ENCODE measurements around the gene WHRN.

Gene WHRN

DNA sequence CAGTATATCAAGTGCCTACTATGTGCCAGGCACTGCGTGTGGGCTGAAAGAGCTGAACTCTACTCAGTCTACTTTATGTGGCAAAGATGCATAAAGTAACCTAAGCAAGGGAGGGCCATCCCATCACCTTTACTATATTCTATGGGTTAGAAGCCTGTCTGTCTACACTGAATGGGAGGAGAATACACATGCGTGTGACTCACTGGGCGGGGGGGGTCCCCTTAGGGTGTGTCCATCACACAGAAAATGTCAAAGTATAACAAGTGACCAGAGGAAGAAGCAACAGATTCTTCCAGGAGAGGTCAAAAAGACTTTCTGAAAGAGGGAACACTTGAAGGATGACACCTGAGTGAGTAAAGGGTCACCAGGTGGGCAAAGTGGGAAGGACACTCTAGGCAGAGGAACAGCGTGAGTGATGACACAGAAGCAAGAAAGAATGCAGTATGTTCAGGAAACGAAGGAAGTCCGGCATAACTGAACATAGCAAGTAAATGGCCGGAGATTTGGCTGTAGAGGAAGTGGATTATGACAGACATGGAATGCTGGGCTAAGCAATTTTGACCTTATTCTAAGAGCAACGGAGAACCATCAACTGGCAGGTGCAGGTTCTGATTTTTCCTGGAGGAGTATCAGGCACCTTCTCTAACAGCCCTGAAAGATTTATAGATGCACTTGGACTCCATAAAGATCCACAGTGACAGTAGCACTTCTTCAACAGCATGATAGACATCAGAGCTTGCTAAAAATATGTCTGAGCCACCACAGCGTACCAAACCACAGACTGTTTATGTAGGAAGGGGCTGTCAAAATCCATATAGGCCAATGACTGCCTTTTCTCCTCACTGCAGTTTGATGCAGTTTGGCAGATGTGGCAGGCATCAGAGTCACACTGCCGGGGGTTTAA lies 8.0 kb upstream of the WHRN start:
- DNase-seq, result no peak

DNA sequence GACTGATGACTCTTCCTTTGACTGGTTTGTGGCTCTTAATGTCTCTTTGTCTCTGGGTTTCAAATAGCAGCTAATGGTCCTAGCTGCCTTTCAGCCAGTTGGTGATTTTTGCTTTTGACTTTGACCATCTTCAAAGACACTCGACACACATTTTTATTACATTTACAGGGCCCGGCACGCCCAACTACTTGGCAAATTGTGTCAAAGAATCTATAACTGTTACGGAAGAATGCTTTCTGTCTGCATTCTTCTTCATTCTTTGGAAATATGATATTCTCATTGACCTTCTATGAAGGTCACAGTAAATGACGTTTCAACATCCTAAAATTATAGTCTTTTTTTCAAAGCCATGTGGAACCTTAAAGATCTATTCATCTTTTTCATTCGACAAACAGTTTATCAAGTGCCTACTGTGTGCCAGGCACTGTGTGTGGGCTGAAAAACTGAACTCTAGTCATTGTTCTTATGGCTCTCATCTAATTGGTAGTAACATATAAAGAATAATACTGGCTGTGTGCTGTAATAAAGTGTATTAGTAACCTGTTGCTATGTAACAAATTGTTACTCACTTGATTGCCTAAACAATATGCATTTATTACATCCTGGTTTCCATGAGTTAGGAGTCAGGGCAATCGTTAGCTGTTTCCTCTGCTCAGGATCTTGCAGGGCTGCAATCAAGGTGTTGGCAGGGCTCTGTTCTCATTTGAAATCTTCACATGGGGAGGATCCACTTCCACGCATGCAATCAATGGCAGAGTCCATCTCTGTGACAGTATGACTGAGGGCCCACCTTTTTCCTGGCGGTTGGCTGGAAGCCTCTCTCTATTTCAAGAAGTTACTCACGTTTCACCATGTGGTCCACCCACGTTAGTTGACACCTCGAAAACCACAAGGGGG lies 7.0 kb upstream of the WHRN start:
- DNase-seq, result no peak

DNA sequence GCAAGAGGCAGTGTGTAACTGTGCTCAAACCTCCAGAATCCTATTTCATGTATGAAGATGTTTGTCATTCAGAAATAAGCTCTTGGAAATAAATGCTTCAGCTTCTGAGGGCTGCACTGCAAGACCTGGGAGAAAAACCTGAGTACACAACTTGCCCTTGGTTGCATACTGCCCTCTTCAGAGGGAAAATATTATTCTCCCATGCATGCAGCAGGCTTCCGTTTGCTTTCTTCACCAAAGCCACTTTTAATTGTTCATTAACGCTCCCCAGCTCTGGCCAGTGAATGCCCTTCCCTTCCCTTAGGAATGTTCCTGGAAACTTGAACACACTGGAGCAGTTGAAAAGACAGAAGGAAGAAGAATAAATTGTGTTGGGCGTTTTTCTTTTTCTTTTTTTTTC lies 2.5 kb upstream of the WHRN start:
- DNase-seq, result peak; percentile 62

DNA sequence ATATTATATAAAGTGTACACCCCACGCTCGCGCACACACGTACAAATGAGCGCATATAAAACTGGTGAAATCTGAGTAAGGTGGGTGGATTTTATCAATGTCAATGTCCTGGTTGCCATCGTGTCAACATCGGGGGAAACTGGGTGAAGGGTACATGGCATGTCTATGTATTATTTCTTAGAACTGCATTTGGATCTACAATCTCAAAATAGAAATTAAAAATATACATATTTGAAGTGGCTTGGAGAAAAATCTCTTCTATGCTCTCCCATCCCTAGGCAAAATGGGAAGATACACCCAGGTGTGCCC lies 763 bp upstream of the WHRN start:
- no peak for DNase-seq

DNA sequence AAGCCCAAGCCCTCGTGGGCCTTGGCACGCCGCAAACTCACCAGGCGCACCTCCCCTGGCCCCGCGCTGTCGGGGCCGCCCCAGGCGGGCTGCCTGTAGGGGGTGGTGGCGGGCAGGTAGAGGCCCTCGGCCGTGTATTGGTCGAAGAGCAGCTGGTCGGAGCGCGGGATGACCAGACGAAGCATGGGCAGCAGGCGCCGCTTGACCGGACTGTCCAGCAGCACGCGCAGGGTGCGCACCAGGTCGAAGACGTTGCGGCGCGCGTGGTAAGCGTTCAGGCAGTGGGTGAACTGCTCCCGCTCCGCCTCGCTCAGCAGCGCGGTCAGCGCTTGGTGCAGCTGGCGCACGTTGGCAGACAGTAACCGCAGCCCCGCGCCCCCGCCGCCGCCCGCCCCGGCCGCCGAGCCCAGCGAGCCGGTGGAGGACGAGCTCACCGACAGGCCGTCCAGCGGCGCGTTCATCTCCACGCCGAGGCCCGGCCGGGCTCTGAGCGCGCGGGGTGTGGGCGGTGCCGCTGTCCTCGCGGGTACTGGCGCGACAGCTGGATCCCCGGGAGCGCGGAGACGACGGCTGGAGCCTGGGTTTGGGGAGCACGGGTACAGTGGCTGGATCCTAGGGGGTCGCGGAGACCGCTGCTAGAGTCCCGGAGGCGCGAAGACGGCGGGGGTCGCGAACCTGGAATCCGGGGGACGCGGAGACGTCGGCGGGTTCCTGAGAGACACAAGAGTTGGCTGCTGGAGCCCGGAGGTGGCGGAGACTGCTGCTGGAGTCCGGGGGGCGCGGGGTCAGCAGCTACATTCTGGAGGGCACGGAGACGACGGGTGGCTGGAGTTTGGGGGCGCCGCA lies 709 bp downstream of the WHRN start:
- DNase-seq, result peak; percentile 48

DNA sequence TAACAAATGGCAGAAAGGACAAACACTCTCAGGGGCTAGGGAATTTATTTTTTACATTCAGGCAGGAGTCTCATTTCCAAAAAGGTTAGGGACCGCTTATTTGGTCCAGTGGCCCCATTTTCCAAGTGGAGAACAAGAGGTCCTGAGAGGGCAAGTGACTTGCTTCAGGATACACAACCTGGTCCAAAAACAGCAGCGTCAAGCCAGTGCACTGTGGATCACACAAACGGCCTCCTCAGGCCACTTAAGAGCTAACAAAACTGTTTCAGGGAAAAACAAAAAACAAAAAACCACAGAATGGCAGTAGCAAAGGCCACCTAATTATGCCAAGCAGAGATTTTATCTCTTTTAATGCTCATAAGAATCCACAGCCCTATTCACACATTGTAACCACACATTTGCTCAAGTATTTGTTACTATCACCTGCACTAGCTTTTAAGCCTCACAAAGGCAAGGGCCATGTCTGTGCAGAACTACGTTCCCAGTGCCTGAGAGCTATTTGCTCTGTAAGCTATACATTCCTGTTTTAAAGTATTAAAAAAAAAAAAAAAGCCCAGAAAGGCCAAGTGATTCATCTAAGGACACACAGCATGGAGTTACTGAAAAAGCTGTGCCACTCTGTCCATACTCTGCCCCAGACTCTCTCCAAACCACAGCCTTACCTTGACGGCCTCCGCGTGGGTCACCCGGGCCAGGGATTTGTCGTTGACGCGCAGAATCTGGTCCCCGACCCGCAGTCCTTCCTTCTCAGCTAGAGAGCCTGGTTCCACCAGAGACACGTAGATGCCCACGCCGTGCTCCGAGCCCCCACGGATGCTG lies 1.5 kb downstream of the WHRN start:
- peak; percentile 39 for DNase-seq

DNA sequence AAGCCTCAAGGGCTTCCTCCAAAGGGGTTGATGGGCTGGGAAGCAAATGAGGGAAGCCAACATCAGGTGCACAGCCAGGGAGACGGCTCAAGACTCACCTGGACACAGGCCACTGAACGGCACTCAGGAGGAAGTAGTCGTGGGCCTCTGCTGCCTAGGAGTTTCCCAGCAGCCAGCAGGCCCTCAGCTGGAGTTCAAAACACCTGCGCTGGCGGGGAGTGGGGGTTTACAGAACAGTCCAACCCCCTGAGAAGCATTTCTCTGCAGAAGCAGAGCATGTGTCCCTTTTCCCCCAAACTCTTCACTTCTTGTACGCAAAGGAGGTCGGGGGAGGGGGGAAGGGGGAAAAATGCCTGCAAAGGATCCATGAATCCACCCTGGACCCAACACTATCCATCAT lies 2.3 kb downstream of the WHRN start:
- DNase-seq, result no peak

DNA sequence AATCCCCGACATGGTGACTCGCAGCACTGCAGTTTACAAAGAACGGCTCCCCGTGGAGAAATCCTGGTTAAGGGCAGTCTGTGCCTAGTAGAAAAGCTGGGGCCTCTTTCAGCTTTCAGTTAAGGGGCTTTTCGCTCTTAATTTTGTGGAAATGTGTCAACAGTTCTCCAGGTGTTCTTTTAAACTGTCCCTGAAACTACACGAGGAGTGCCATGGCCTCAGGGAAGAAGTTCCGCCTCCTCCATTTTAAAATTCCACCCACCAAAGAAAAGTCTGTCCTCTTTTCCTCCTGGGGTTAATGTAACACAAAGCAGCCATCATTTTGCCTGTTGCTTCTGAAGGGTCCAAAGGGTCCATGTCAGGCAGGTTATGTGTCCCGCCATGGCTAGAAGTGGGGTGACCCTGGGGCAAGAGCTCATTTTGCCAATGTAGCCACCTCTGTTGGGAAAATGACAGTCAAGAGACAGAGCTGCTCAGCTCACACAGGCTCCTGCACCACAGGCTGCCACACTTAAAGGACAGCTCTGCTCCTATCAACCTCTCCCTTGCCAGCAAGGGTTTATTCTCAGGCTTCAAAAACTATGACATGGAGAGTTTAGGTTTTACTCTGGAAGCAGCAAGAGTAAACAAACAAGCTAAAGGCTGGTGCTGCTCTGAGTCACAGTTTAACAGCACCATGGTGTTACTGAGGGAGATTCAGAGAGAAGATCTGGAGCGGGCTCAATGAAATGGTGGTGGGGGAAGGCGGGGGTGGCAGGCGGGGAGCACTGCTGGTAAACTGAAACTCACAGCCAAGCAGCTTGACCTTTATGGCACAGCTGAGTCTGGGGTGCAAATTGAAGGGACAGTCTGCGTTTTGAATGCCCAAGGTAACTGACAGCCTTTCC lies 3.2 kb downstream of the WHRN start:
- DNase-seq, result no peak

DNA sequence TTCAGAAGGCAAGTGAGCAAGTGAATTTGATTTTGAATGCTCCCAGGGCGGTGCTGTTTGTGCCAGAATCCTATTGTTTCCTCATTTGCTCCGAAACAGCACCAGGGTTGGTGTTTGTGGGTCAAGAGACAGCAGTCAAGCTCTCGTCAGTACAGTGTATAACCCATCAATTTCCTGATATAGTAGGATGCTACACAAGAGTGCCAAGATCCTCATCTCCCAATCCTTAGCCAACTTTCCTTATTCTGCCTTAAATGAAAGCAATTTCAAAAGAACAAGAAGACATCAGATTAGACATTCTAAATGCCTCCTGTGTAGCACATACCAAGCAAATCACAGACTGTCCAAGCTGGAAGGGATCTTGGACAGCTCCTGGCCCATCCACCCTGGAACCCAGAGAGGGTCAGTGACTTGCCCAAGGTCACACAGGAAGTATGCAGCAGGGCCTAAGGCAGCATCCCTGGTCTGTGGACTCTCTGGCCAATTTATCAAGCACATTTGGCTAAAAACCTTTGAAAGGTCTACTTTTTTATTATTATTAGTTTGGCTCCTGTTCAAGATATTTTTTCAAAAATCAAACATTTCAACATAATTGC lies 4.5 kb downstream of the WHRN start:
- DNase-seq, result no peak

DNA sequence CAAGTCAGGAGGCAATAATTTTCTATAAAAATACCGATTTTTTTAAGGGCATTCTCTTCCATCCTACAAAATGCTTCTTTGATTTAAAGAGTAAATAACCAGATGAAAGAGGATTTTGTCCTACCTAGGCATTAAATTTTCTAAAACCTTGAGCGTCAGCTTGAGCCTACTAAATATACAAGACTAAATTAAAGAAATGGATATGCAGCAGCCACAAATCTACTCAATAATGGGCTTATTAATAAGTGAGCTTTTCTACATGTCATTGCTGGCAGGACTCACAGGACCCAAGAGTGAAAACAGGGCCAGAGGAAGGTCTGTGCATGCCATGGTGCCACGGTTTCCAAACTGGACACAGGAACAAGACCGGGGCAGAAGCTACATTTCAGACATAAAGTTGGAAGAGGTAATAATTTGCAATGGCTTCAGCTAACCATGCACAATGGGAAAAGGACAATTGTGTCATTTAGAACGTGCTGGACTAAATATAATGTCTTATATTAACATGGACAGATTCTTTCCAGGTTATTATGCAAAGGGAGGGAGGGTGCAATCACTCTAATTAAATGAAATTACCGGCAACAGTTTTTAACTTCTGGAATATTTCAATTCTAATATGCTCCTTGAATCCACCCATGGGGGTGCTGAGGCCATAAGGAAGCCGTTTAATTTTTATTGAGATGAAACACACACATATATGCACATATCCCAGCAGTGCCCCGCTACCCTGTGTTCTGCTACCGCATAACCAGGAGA lies 5.2 kb downstream of the WHRN start:
- no peak for DNase-seq

DNA sequence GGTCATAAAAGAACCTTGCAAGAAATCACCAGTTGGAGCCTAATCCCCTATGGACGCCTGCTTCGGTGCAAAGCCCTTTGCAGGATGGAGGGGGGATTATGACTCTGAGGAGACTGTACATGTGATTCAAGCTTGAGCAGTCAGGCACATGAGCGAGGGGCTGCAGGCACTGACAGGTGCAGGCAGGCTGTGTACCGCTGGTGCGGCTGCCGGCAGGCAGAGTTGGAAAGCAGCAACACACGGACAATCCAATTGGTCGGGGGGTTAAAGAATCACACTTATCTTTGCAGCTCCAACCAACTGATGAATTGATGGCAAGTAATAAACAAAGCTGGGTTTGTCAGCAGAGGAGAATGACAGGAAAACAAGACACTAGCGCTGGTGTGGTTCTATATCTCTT lies 5.7 kb downstream of the WHRN start:
- no peak for DNase-seq

DNA sequence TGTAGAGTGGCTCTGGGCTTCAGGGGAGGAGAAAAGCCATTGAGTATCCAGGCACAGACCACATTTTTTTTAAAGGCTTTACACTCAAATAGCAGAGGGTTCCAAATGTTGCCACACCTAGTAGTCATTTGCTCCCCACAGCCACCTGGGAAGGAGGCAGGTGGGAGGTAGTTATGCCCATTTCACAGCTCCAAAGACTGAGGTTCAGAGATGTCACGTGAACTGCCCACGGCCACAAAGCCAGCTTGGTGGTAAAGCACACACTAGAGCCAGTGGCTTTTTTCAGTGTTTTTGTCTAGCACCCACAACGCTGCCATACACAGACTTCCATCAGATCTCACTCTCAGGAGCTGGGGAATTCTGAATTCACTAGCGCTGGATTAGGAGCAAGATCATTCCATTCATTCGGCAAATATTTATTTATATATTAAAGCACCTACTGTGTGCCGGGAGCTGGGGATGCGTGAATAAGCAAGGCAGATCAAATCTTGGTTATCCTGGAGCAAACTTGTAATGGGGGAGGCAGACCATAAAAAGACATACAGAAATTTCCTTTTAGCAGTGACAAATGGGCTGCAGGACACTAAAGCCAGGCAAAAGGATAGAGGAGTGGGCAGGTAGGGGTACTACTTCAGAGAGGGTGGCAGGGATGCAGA lies 7.4 kb downstream of the WHRN start:
- DNase-seq, result no peak

DNA sequence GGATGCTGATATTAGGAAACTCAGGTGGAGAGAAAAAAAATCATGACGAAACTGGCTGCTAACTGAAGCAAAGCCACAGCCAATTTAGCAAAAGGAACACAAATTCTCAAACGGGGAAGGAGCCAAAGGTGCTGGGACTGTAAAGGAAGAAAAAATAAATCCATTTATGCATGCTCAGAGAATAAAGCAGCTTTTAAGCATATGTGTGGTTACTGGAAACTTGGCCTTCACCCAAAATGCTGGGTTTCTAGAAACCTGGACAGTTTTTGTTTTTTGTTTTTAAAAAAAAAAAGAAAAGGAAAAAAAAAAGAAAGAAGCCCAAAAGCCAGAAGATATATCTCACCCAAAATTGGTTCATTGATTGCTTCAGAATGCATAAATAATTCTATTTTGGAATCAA lies 8.0 kb downstream of the WHRN start:
- no peak for DNase-seq

DNA sequence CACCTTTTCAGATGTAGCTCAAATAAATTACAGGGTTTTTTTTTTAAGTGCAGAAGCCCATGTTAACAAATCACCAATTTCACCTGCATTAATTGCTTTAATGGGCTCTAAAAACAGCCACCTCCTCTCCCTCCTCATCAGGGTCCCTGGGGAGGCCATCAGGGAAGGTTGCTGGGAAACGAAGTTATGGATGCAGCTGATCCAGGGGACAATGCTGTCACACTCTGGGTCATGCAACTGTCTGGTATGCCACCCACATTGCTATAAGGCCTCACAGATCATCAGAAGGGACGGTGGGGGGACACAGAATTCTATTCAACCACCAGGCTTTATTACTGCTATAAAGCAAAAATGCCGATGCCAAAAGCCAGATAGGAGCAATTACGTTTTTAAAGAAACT lies 9.3 kb downstream of the WHRN start:
- DNase-seq, result no peak

DNA sequence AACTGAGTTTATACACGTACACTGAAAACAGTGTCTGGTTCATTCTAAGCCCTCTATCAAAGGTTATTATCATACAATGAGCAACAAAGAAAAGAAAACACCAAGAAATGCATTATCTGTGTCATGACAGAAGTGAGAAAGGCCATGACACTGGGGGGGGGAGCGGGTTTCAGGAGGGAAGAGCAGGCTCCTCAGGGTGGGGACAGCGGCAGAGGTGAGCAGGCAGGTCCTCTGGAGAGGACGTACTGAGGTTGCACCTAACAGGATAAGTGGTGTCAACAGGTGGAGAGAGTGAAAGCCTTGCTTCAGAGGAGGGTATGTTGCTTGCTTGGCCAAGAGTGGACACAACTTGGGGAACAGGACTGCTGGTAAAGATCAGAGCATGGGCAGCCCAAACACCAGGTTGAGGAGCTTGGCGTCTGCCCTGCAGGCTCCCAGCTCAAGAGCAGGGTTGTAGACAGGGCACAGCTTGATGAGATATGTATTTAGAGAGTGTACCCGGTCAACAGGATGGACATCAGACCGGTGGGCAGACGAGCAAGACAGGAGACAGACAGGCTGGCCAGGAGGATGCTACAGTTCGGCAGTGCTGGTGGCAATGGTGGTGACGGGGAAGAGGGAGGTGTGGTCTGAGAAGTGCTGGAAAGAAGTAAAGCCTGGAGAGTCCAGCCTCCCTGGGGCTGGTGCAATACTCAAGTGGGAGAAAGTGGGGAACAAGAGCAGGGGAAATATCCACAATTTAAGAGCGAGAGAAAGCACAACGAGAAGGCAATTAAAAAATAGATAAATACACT lies 10.3 kb downstream of the WHRN start:
- DNase-seq, result no peak

DNA sequence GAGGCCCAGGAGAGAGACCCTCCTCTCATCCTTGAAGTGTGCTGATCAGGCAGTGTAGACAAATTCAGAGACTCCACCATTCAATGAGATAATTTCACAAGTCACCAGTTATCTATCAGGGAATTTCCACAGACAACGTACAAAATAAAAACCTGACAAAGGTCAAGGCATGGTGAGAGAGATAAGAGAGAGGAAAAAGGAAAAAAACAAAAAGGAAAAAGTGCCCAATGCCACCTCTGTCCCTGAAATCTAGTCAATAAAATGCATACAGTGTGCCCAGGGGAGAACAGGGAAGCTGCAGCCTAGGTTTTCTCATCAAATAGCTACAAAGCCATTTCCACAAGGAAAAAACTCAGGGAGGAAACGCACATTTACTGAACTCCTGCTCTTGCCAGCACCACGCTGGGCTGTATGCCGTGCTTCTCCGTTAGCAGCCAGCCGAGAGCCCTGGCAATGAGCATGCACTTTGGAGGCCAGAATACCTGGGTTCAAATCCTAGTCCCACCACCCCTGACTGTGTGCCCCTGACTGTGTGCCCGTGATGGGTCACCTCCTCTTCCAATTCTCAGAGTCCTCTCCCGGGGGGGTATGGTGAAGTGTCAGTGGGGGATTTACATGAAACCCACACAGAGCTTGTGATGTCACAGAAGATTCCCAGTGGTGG lies 11.6 kb downstream of the WHRN start:
- no peak for DNase-seq

DNA sequence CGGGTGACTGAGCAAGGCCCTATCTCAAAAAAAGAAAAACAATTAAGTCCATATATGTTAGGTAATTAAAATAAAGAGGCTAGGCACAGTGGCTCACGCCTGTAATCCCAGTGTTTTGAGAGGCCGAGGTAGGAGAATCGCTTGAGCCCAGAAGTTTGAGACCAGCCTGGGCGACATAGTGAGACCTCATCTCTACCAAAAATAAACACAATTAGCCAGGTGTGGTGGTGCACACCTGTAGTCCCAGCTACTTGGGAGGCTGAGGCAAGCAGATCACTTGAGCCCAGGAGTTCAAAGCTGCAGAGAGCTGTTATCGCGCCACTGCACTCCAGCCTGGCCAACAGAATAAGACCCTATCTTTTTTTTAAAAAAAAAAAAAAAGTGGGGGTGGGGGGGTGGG lies 12.3 kb downstream of the WHRN start:
- DNase-seq, result no peak

DNA sequence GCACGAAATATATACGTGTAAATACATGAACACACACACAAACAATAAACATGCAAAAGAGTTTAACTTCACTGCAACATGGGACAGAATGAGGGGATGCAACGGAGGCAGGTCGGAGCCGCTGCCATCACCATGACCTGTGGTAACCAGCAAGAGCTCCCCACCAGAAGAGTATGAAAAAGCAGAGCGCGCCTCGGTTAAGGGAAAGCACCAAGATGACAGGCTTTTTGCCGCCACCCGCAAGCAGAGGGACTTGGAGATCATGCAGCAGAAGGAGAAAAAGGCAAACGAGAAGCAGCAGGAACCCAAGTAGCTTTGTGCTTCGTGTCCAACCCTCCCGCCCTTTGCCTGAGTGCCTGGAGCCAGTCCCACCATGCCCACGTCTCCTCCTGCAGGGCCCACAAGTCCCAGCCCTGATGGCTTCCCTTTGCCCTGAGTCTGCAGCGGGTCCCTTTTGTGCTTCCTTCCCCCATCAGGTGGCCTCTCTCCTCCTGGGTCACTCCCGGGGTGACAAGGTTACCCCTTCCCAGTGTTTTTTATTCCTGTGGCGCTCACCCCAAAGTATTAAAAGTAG lies 13.8 kb downstream of the WHRN start:
- DNase-seq, result no peak

Measured in CD4-positive, alpha-beta T cell treated with Interleukin-12 subunit alpha and Interleukin-12 subunit beta, for 1 hour (primary cell).